Activated CD4-positive, alpha-beta T cell treated with anti-CD3 and anti-CD28 coated beads, Interleukin-2, amount 10 ng/mL, durations not matched to agents 7 days and 5 days (primary cell): ENCODE measurements around the gene PLPP1. TPM values are rescaled to one million over a fixed set of nuclear protein-coding genes. Genes with fewer than 3 reads are reported as not detected.

Experiments
- CTCF ChIA-PET: fragments of 350-600 bp; sonication (Branson Sonifier 250); formaldehyde crosslinking; loops from one replicate; lab custom pipeline; 2021; ENCODE audit warnings: antibody characterized with exemption; lab: Charles Lee
- POLR2A ChIA-PET: fragments of 350-600 bp; sonication (Branson Sonifier 250); formaldehyde crosslinking; loops from one replicate; lab custom pipeline; 2021; ENCODE audit warnings: antibody characterized with exemption; lab: Charles Lee
- DNase-seq: peaks from one replicate; pipeline ENCODE4 v3.0.0-alpha.2; 2020
- H3K27ac Mint-ChIP-seq: one replicate; pipeline ENCODE4 v1.8.0; 2021; ENCODE audit warnings: mild to moderate bottlenecking, moderate library complexity, mixed read lengths
- H3K27me3 Mint-ChIP-seq: one replicate; pipeline ENCODE4 v1.8.0; 2021; ENCODE audit warnings: mixed read lengths
- H3K36me3 Mint-ChIP-seq: one replicate; pipeline ENCODE4 v1.8.0; 2021; ENCODE audit warnings: low read depth, mixed read lengths
- H3K4me1 Mint-ChIP-seq: one replicate; pipeline ENCODE4 v1.8.0; 2021; ENCODE audit warnings: mixed read lengths
- H3K4me3 Mint-ChIP-seq: one replicate; pipeline ENCODE4 v1.8.0; 2021; ENCODE audit warnings: mild to moderate bottlenecking, moderate library complexity, mixed read lengths
- H3K9me3 Mint-ChIP-seq: one replicate; pipeline ENCODE4 v1.8.0; 2021; ENCODE audit warnings: mixed read lengths
- total RNA-seq, 2 experiments: library from RNA; stranded (reverse); gene quantifications; one replicate each; pipeline ENCODE4 v1.2.3, GENCODE V29; 2021

Gene PLPP1
- total RNA-seq, 2 experiments from 2014 or later: 15.3 to 18.3 TPM

DNA sequence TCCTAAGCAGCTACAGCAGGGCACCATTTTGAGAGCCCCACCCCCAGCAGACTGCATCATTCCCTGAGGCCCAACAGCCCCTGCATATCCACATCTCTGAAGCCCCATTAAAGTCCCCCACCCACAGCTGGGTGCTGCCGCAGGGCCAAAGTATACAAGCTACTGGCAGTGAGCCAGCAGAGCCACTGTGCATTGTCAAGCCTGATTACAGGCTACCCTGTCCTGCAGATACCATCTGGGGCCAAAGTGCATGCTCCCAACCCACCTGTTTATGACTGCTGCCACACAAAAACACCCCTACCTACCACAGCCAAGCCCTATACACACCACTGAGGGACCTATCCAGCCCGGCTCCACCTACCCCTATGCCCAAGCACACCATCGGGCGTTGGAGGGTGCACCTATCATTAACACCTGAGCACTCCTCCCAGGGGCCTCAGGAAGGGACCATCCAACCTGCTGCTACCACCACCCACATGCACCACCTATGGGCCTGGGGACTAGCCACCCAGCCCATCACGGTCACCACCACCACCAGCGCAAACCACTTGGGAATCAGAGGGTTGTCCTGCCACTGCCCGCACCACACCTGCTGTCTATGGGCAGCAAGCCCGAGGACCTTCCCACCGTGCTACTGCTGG, 105.0 kb downstream of the PLPP1 start:
- Mint-ChIP-seq H3K4me3 (no peak overlapping the region), H3K27ac (no peak overlapping the region), H3K9me3 (peaks cover 42% of the 10 kb centered on the region)

DNA sequence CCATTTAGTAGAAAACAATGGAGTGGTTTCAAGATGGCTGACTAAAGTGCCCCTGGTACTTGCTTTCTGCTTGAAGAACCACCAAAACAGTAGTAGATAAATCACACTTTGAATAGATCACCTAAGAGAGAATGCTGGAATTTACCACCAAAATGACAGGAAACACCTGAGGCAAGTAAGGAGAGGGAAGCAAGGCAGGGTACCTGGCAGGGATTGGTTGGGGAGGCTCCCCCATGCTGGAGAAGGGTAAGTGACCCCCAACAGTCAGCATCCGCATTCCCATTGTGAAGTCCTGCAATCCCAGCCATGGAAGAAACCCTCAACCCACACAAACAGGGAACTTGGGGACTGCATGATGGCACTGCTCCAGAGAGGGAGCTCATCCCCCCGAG, 105.5 kb downstream of the PLPP1 start:
- Mint-ChIP-seq H3K4me1 (no peaks in the 10 kb centered on the region), H3K9me3 (peaks cover 37% of the 10 kb centered on the region), H3K27me3 (no peaks in the 10 kb centered on the region), H3K36me3 (peaks cover 82% of the 10 kb centered on the region), H3K4me3 (no peak overlapping the region), H3K27ac (no peak overlapping the region)
- CTCF ChIA-PET: interaction anchor here (2.0 kb wide), 1 partner anchor 13 kb away, joined by 5 read pairs; no protein-coding TSS in a partner anchor
- POLR2A ChIA-PET: no interaction called here
- no peak for DNase-seq

More for the DNA sequence above, 105.0 kb downstream of the PLPP1 start:
- DNase-seq: no peak
- ChIA-PET POLR2A (no interaction called here), CTCF (interaction anchor here (2.0 kb wide), 1 partner anchor 14 kb away, joined by 5 read pairs; no protein-coding TSS in a partner anchor)
- no peaks in the 10 kb centered on the region for H3K4me1 Mint-ChIP-seq
- H3K36me3 Mint-ChIP-seq: peaks cover 83% of the 10 kb centered on the region
- no peaks in the 10 kb centered on the region for H3K27me3 Mint-ChIP-seq

DNA sequence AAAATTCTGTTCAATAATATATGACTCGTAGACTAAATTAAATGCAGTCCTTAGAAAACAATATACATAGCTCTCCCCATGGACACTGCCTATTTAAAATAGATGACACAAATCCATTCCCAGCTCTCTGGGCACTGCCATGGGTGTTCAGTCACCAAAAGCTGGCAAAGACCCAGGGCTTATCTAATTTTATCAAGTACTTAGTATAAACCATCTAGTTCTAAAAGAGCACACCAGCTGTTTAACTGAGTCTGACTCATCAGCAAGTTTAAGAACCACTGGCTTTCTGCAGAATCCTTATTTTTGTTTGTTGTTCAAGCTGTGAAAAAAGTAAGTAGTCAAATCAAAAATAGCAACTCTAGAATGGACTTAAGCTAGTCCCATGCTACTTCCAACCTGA, 107.6 kb downstream of the PLPP1 start:
- Mint-ChIP-seq H3K27me3 (no peaks in the 10 kb centered on the region), H3K36me3 (peaks cover 89% of the 10 kb centered on the region), H3K4me1 (peaks cover 4% of the 10 kb centered on the region), H3K9me3 (peaks cover 27% of the 10 kb centered on the region), H3K27ac (no peak overlapping the region), H3K4me3 (no peak overlapping the region)
- ChIA-PET CTCF (interaction anchor here (1.8 kb wide), 1 partner anchor 16 kb away, joined by 4 read pairs; no protein-coding TSS in a partner anchor), POLR2A (no interaction called here)
- DNase-seq: no peak

DNA sequence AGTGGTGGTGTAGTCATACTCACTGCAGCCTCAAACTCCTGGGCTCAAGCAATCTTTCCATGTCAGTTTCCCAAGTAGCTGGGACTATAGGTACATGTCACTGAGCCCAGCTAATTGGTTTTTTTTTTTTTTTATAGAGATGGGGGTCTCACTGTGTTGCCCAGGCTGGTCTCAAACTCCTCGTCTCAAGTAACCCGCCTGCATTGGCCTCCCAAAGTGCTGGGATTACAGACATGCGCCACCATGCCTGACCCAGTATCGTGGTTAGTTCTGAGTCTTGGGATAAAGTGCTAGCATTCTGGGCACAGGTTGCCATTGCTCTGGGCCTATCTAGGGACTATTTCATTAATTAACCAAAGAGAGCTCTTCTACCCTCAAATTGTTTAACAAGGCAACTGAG, 108.3 kb downstream of the PLPP1 start:
- POLR2A ChIA-PET: no interaction called here
- H3K27ac Mint-ChIP-seq: no peak overlapping the region
- H3K4me1 Mint-ChIP-seq: peaks cover 10% of the 10 kb centered on the region
- no peak for DNase-seq
- H3K9me3 Mint-ChIP-seq: peaks cover 24% of the 10 kb centered on the region
- H3K4me3 Mint-ChIP-seq: no peak overlapping the region
- CTCF ChIA-PET: no interaction called here
- H3K36me3 Mint-ChIP-seq: peaks cover 89% of the 10 kb centered on the region
- H3K27me3 Mint-ChIP-seq: no peaks in the 10 kb centered on the region

DNA sequence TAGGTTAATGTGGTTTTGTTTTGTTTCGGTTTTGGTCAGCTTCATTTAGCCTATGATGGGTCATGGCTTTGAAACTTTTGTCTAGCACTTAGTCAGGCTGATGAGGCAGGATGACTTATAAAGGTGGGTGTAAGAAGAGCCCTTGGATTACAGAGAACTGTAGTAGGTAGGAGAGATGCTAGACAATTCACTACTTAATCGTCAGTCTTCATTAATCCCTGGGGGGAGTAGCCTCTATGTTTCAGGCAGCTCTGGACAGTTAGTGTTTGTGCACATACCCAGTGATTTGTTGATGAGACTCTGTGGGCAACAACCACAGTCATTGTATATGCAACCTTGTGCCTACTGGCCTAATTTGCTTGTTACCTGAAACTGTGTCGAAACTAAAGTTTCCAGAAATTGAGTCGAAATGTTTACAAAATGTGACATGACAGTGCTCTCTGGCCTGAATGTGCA, 113.7 kb downstream of the PLPP1 start:
- CTCF ChIA-PET: no interaction called here
- H3K27ac Mint-ChIP-seq: no peak overlapping the region
- H3K4me3 Mint-ChIP-seq: no peak overlapping the region
- H3K4me1 Mint-ChIP-seq: peaks cover 29% of the 10 kb centered on the region
- H3K27me3 Mint-ChIP-seq: no peaks in the 10 kb centered on the region
- peak; percentile 45 for DNase-seq
- H3K9me3 Mint-ChIP-seq: no peaks in the 10 kb centered on the region
- peaks cover 64% of the 10 kb centered on the region for H3K36me3 Mint-ChIP-seq
- POLR2A ChIA-PET: no interaction called here

DNA sequence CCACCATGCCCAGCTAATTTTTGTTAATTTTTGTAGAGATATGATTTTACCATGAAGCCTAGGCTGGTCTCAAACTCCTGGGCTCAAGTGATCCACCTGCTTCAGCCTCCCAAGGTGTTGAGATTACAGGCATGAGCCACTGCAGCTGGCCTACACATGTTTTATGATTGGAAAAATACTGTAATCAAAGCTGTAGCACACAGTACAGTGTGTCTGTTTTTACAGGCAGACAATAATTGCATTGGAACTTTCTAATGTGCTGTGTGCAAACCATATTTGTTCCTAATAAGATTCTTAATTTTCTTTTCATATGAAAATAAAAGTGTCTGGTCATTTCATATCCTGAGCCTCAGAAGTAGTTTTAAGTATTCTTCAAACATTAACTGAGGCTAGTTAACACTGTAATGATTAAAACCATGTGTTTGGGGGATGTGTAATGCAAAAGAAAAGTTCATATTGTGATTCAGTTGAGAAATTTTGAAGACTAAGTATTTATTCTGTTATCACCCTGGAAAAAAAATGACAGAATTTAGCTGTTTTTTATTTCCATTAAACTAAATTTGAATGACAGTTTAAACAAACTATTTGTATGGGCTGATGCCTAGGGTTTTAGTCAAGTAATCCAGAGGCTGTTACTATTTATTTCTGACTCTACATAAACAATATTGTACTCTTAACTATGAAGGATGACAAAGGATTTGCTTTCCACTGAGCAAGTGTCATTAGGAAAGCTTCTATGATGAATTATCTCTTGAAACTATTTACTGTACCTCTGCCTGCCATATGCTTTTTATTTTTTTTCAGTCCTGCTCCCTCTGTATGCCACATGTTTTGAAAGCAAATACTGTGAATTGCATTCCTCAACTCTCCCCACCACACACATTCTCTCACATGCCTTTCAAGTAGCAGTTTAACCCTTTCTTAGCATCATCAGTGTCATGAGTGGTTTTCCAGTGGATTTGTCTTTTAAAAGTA, 115.5 kb downstream of the PLPP1 start:
- no peak for DNase-seq
- no peak overlapping the region for H3K4me3 Mint-ChIP-seq
- H3K4me1 Mint-ChIP-seq: peaks cover 29% of the 10 kb centered on the region
- CTCF ChIA-PET: interaction anchor here (0.6 kb wide), 1 partner anchor 177 kb away, joined by 9 read pairs; no protein-coding TSS in a partner anchor
- H3K27me3 Mint-ChIP-seq: no peaks in the 10 kb centered on the region
- no peak overlapping the region for H3K27ac Mint-ChIP-seq
- H3K9me3 Mint-ChIP-seq: no peaks in the 10 kb centered on the region
- H3K36me3 Mint-ChIP-seq: peaks cover 57% of the 10 kb centered on the region
- POLR2A ChIA-PET: no interaction called here

DNA sequence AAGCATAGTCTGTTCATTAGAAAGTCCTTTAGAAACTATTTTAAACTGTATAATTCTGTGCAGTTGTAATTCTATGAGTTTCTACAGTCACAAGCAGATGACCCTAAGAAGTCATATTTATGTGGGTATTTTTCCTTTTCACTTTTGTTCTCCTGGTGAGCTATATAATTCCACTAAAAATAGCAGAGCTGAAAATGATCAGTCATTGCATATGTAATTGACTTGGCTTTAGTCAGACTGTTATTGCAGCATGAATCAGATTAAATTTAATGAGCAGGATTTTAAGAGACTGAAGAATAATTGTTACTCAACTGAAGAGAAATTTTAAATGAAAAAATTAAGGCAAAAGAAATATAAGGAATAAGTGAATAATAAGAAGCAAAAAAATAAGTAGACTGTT, 118.5 kb downstream of the PLPP1 start:
- no peaks in the 10 kb centered on the region for H3K27me3 Mint-ChIP-seq
- DNase-seq: no peak

DNA sequence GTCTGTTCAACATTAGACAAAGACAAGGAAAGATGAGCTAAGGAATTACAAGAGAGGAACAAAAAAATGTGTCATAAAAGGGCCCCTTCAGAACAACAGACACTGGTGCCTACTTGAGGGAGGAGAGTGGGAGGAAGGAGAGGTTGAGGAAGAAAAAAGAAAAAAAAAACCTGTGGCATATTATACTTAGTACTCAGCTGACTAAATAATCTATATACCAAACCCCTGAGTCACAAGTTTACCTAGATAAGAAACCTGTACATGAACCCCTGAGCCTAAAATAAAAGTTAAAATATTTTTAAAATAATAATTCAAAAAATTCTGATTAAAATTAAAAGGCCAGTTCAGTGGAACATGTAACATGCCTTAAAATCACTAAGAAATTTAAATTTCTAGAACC, 119.7 kb downstream of the PLPP1 start:
- CTCF ChIA-PET: no interaction called here
- H3K9me3 Mint-ChIP-seq: no peaks in the 10 kb centered on the region
- no peak overlapping the region for H3K4me3 Mint-ChIP-seq
- H3K27ac Mint-ChIP-seq: no peak overlapping the region
- H3K4me1 Mint-ChIP-seq: peaks cover 12% of the 10 kb centered on the region
- POLR2A ChIA-PET: interaction anchor here (0.6 kb wide), 1 partner anchor 520 kb away, joined by 3 read pairs; no protein-coding TSS in a partner anchor
- H3K36me3 Mint-ChIP-seq: peaks cover 29% of the 10 kb centered on the region
- H3K27me3 Mint-ChIP-seq: no peaks in the 10 kb centered on the region
- DNase-seq: no peak

More for the DNA sequence above, 118.5 kb downstream of the PLPP1 start:
- peaks cover 35% of the 10 kb centered on the region for H3K36me3 Mint-ChIP-seq
- no peak overlapping the region for H3K4me3 Mint-ChIP-seq
- CTCF ChIA-PET: interaction anchor here (1.0 to 1.3 kb wide), 2 partner anchors 13 to 411 kb away, joined by 3 to 5 read pairs; no protein-coding TSS in a partner anchor
- no peaks in the 10 kb centered on the region for H3K9me3 Mint-ChIP-seq
- POLR2A ChIA-PET: no interaction called here
- H3K4me1 Mint-ChIP-seq: peaks cover 24% of the 10 kb centered on the region
- no peak overlapping the region for H3K27ac Mint-ChIP-seq

DNA sequence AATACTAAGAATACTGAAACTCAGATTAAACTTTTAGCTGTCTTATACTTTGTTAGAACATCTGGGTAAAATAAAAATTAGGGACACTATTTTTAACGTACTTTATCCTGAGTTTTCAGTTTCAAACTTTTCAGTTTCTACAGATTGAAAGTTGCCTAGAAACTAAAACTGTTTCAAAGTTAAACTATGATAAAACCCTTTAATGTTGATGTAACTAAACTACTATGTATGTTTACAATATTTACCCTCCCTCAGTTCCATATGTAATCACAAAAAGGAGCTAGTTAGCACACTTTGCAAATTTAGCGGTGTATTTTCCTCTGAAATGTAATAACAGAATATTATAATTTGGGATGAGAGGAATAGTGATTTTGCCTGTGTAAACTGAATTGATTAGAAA, 121.1 kb downstream of the PLPP1 start:
- Mint-ChIP-seq H3K36me3 (peaks cover 23% of the 10 kb centered on the region), H3K4me3 (no peak overlapping the region), H3K27me3 (no peaks in the 10 kb centered on the region), H3K27ac (no peak overlapping the region), H3K4me1 (peaks cover 7% of the 10 kb centered on the region), H3K9me3 (no peaks in the 10 kb centered on the region)
- no peak for DNase-seq
- POLR2A ChIA-PET: no interaction called here
- CTCF ChIA-PET: interaction anchor here (0.6 to 1.0 kb wide), 3 partner anchors 12 to 285 kb away, joined by 3 to 4 read pairs (median 4); no protein-coding TSS in a partner anchor

DNA sequence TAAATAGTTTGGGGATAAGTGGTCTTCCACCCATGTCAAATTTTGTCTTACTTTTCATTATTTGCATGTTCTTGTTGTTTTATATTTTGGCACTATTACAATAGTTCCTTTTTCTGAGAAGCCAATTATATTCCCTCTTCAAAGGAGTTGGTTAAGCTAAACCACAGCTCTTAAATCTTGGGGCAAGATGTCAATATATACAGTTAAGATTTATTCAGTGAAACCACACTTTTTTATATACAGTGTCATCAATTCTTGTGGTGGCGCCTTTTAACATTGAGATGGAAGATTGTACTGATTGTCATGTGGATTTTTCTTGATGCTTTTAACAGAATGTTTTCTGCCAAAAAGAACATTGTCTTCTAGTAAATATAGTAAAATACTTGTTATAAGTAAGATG, 122.9 kb downstream of the PLPP1 start:
- CTCF ChIA-PET: interaction anchor here (1.2 kb wide), 1 partner anchor 16 kb away, joined by 4 read pairs; no protein-coding TSS in a partner anchor

DNA sequence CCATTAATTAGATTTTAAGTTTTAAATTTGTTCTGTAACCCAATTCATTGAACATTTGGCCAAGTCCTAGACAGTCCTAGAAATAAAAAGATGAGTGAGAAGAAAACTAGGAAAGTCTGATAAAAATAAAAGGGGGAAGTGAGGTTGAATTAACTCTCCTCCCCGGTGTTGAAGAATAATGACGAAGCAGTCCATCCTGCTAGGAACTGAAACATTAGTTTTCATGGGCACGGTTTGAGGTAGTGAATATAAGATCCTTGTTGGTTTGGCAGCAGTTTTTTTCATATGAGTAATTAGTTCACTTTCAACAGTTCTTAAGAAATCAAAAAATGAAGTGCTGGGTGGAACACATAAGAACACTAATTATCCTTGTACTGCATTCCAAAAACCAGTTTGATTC, 123.9 kb downstream of the PLPP1 start:
- Mint-ChIP-seq H3K27ac (no peak overlapping the region), H3K36me3 (peaks cover 20% of the 10 kb centered on the region), H3K4me3 (no peak overlapping the region), H3K27me3 (no peaks in the 10 kb centered on the region), H3K4me1 (peaks cover 9% of the 10 kb centered on the region), H3K9me3 (no peaks in the 10 kb centered on the region)
- CTCF ChIA-PET: interaction anchor here (1.2 kb wide), 1 partner anchor 17 kb away, joined by 4 read pairs; no protein-coding TSS in a partner anchor
- POLR2A ChIA-PET: no interaction called here
- no peak for DNase-seq

More for the DNA sequence above, 122.9 kb downstream of the PLPP1 start:
- POLR2A ChIA-PET: no interaction called here
- DNase-seq: no peak
- Mint-ChIP-seq H3K4me1 (peaks cover 9% of the 10 kb centered on the region), H3K9me3 (no peaks in the 10 kb centered on the region), H3K27me3 (no peaks in the 10 kb centered on the region), H3K4me3 (no peak overlapping the region), H3K36me3 (peaks cover 22% of the 10 kb centered on the region), H3K27ac (no peak overlapping the region)

DNA sequence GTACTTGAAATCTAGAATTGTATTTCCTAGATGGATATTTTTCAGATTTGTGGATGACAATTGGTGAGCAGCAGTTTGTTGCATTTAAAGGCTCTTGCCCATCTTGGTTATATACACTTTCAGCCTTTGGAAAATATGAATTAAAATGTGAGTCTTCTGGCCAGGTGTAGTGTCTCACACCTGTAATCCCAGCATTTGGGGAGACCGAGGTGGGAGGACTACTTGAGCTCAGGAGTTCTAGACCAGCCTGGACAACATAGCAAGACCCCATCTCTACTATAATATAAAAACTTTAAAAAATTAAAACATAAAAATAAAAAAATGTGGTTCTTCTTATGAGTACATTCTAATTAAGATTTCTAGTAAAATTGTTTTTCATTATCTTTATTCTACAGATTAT, 125.0 kb downstream of the PLPP1 start:
- no peak for DNase-seq
- H3K27me3 Mint-ChIP-seq: no peaks in the 10 kb centered on the region
- no peaks in the 10 kb centered on the region for H3K9me3 Mint-ChIP-seq
- peaks cover 9% of the 10 kb centered on the region for H3K4me1 Mint-ChIP-seq
- H3K27ac Mint-ChIP-seq: no peak overlapping the region
- H3K36me3 Mint-ChIP-seq: peaks cover 17% of the 10 kb centered on the region
- no peak overlapping the region for H3K4me3 Mint-ChIP-seq
- POLR2A ChIA-PET: no interaction called here
- CTCF ChIA-PET: interaction anchor here (1.0 kb wide), 1 partner anchor 893 kb away, joined by 4 read pairs; no protein-coding TSS in a partner anchor
